Large intestine (tissue), 3 donors: ENCODE data around the gene CCDC187. TPM values are rescaled to one million over a fixed set of nuclear protein-coding genes. Genes with fewer than 3 reads are reported as not detected.

Experiments
- DNase-seq, 2 donors: peaks; one replicate each; pipeline versions ENCODE4 v3.0.0 to v3.0.0-alpha.2; 2013
- H3K27ac ChIP-seq: one replicate; pipeline ENCODE4 v1.5.1; 2013; ENCODE audit warnings: low read length
- H3K27me3 ChIP-seq: 2 replicates; pipeline ENCODE4 v1.6.1; 2013; ENCODE audit warnings: low read length; ENCODE audit not compliant: control insufficient read depth, insufficient read depth
- H3K36me3 ChIP-seq: 2 replicates; pipeline ENCODE4 v1.6.1; 2013; ENCODE audit warnings: low read length; ENCODE audit not compliant: control insufficient read depth, insufficient read depth
- H3K4me1 ChIP-seq: one replicate; pipeline ENCODE4 v1.6.1; 2013; ENCODE audit warnings: low read length; ENCODE audit not compliant: control insufficient read depth, insufficient read depth
- H3K4me3 ChIP-seq: one replicate; pipeline ENCODE4 v1.5.1; 2013; ENCODE audit warnings: low read length
- H3K9me3 ChIP-seq: one replicate; pipeline ENCODE4 v1.6.1; 2013; ENCODE audit warnings: mild to moderate bottlenecking, low read depth, low read length, moderate library complexity; ENCODE audit not compliant: control insufficient read depth
- whole genome bisulfite sequencing: methylation state at CpG from one replicate; pipeline ENCODE4 v1.1.5; 2013; ENCODE audit warnings: low lambda C conversion rate; ENCODE audit not compliant: insufficient coverage; 5-methylcytosine and 5-hydroxymethylcytosine counted together
- polyA plus RNA-seq: library from polyadenylated mRNA; unstranded; fragments of 120-200 nt; gene quantifications from one replicate; pipeline ENCODE4 v1.2.1, GENCODE V29; 2013

The CCDC187 gene
- polyA plus RNA-seq, 1 donor = 2.0 TPM

DNA sequence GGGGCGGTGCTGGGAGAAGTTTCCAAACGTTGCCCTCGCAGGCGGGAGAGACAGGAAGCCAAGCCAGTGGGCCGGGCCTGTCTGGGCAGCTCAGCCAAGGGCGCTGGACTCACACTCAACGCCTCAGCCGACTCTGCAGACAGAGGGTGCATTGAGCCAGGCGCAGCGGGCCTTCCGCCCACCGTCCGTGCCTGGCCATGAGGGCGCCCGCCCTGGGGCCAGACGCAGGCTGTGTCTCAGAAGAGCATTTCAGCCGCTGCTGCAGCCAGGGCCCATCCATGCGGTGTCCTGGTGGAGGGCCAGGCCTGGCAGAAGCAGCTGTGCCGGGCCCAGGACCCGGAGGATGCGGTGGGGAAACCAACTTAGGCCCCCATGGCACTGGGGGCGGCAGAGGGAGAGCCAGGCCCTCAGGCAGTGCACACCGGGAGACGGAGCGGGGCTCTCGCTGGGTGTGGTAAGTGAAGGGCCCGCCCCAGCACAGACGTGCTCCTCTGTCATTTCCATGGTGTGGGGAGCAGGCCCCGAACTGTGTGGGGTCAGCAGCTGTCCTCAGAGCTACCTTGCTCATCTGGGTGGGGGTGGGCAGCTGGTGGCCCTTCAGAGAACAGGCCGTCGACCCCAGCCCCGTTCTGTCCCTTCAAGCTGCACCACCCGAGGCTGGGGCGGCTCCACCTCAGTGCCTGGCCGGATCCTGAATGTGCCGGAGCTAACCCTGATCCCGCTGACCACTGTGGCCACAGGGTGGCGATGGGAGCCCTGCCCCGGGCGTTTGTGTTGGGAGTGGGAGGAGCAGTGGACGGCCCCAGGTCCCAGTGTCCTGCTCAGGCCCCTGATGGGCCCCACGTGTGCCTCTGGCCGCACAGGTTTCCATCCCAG lies 41.6 kb upstream of the CCDC187 start:
- no CpG with 5 or more reads among the region's 43 CpGs for WGBS

DNA sequence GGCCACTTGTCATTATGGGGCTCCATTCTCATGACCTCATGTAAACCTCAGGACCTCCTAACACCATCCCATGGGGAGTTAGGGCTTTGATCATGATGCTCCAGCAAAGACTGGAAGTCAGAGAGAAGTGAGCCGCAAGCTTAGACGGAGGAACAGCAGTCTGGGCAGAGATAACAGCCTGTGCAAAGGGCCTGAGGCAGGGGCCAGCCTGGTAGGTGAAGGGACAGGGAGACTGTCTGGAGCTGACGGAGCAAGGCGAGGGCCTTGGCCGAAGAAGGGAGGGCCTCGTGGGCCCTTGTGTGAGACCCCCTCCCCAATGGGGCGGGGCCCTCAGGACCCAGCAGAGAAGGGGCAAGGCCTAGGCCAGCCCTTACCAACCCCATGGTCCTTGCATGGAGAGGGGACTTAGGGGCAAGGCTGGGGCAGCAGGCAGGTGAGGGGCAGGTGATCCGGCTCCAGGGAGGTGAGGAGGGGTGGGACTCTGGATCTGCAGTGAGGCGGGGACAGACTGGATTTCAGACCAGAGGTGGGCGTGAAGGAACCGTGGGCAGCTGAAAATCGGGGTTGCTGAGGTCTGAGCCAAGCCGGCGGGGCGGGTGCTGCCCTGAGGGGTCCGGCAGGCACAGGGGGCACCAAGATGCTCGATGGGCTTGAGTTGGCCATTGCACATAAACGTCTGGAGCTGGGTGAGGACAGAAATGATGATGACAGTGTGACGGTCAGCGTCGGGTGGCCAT lies 40.8 kb upstream of the CCDC187 start:
- peaks cover 8% of the 10 kb centered on the region for H3K9me3 ChIP-seq
- H3K27me3 ChIP-seq = no peaks in the 10 kb centered on the region
- no peaks in the 10 kb centered on the region for H3K36me3 ChIP-seq
- no peak for DNase-seq
- no peak overlapping the region for H3K4me3 ChIP-seq
- 100% methylated on average over 2 of the region's 21 CpGs for WGBS
- H3K27ac ChIP-seq = no peak overlapping the region
- H3K4me1 ChIP-seq = peaks cover 23% of the 10 kb centered on the region

More for the DNA sequence above, 41.6 kb upstream of the CCDC187 start:
- no peak overlapping the region for H3K4me3 ChIP-seq
- H3K9me3 ChIP-seq = peaks cover 8% of the 10 kb centered on the region
- no peaks in the 10 kb centered on the region for H3K27me3 ChIP-seq
- H3K27ac ChIP-seq = peak overlapping the region; percentile 68
- peaks cover 23% of the 10 kb centered on the region for H3K4me1 ChIP-seq
- DNase-seq = peak; percentile 80 to 85
- H3K36me3 ChIP-seq = no peaks in the 10 kb centered on the region

DNA sequence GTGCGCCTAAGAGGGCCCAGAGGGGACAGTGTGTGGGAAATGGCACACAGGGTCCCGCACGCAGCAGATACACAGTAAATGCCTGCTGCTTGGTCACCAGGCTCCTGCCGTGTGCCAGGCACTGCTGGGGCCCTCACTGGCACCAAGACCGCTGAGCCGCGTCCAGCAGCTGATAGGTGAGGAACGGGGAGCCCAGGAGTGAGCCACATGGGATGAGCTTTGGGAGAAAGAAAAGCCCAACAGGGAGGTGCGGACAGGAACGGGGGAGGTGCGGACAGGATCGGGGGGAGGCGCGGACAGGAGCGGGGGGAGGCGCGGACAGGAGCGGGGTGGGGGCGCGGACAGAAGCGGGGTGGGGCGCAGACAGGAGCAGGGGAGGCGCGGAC lies 40.0 kb upstream of the CCDC187 start:
- no peak overlapping the region for H3K27ac ChIP-seq
- WGBS = no CpG with 5 or more reads among the region's 24 CpGs
- no peaks in the 10 kb centered on the region for H3K36me3 ChIP-seq
- peaks cover 8% of the 10 kb centered on the region for H3K9me3 ChIP-seq
- no peaks in the 10 kb centered on the region for H3K27me3 ChIP-seq
- no peak for DNase-seq
- H3K4me3 ChIP-seq = no peak overlapping the region
- peaks cover 23% of the 10 kb centered on the region for H3K4me1 ChIP-seq

DNA sequence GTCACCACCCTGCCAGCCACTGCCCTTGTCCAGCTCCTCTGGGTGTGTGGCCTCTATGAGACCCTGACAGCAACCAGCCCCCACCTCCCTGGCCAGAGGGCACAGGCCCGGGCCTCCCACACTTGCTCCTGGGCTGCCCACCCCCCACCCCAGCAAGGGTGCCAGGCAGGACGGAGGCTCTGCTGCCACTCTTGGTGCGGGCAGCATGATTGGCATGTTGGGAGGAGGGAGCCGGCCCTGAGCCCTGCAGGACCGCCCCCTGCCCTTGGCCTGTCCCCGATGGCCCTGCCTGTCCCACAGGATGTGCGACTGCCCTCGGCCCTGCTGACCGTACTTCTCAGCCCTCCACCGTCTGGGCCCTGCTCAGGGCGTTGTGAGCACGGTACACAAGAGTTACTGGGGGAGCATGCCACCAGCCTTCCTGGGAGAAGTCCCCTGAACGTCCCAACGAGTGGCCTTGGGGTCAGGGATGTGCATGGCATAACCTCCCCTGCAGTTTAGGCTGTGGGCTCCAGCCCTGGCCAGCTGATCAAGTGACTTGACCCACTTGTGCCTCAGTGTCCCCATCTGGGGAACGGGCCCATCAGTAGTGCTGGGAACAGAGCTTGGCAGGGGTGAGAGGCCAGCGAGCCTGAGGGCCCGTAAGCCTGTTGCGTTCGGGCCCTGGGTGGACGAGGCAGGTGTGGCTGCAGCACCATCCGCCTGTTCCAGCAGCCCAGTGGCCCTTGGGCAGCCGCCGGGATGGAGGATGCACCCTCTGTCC lies 39.4 kb upstream of the CCDC187 start:
- Histone ChIP-seq H3K27ac (no peak overlapping the region), H3K4me3 (peak overlapping the region; percentile 18), H3K27me3 (no peaks in the 10 kb centered on the region), H3K36me3 (no peaks in the 10 kb centered on the region), H3K9me3 (peaks cover 8% of the 10 kb centered on the region), H3K4me1 (peaks cover 23% of the 10 kb centered on the region)
- no peak for DNase-seq
- no CpG with 5 or more reads among the region's 23 CpGs for WGBS

DNA sequence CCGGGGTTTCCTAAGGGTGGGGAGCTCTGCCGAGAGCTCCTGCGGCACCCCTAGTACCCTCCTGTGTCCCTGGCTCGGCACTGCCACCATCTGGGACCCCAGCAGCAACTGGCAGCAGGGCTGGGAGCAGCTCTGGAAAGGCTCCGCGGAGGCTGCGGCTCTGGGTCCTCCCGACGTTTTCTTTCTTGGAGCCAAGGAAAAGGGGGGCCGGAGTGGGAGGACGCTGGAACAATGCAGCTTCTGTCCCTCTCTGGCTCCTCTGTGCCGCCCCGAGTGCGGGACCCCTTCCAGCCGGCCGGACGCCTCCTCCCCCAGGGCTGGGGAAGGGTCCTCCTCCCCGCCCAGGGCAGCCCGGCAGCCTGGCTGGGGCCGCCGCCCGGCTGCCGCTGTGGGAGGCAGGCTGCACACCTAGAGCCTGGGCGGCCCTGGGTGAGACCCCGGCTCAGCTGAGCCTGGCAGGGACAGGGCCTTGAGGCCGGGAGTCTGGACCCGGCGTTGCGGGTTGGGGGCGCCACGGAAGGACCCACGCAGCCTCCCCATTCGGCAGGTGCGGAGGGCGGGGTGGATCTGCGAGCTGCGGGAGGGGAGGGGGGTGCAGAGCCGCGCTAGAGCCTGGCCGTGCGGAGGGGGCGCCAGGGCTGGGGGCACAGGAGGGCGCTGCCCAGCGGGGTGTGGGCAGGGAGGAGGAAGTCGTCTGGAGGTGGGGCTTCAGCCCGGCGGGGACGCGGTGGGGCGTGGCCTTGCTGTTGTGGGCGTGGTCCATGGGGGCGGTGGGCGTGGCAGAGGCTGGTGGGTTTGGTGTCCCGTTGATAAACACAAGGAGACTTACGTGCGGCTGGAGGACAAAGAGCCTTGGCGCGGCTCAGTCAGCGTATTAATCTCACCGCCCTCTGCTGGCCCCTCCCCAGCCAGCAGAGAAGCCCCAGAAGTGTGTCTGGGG lies 38.6 kb upstream of the CCDC187 start:
- H3K36me3 ChIP-seq = no peaks in the 10 kb centered on the region
- peak overlapping the region; percentile 37 for H3K4me3 ChIP-seq
- WGBS = no CpG with 5 or more reads among the region's 60 CpGs
- H3K27me3 ChIP-seq = no peaks in the 10 kb centered on the region
- H3K9me3 ChIP-seq = peaks cover 5% of the 10 kb centered on the region
- peak; percentile 88 to 93 for DNase-seq
- H3K27ac ChIP-seq = no peak overlapping the region
- H3K4me1 ChIP-seq = peaks cover 23% of the 10 kb centered on the region

DNA sequence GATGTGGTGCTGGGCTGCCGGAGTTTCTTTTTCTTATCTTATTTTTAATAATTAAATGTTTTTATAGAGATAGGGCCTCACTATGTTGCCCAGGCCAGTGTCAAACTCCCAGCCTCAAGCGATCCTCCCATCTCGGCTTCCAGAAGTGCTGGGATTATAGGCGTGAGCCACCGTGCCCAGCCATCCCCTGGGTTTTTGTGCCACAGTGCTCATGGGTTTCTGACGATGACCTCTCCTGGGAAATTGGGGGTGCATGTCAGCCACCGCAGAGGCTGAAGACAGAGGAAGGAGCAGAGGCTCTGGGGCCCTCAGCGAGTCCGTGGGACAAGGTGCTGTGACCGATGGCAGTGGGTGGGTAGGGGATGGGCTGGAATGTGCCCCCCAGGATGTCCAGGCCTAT lies 37.9 kb upstream of the CCDC187 start:
- H3K4me3 ChIP-seq = no peak overlapping the region
- peaks cover 20% of the 10 kb centered on the region for H3K4me1 ChIP-seq
- H3K27ac ChIP-seq = no peak overlapping the region
- H3K9me3 ChIP-seq = peaks cover 5% of the 10 kb centered on the region
- WGBS = no CpG with 5 or more reads among the region's 10 CpGs
- H3K36me3 ChIP-seq = peaks cover 3% of the 10 kb centered on the region
- DNase-seq = no peak
- H3K27me3 ChIP-seq = no peaks in the 10 kb centered on the region

DNA sequence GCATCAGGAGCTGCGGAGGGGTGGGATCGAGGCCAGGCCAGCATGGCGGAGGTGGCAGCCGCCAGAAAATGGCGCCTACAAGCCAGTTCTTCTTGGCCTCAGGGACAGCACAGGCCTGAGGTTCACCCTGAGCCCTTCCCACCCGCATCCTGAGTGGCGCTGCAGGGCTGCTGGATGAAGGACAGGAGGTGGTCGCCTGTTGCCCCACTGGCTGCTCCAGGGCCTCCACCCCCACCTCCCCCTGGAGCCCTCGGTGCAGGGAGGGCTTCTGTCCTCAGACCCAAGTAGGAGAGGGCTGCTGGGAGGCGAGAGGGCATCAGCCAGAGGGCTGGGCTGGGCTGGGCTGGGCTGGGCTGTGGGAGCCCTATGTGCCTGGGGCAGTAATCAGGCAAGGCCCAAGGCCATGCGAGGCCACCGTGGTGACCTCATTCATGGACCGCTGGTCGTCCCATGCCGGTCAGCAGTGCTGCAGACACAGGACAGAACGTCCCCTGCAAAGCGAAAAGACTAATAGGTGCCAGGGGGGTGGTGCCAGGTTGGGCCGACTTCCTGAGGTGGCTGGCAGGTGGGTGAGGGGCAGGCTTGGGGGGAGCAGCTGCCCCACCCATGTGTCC lies 37.3 kb upstream of the CCDC187 start:
- no CpG with 5 or more reads among the region's 18 CpGs for WGBS
- Histone ChIP-seq H3K36me3 (peaks cover 3% of the 10 kb centered on the region), H3K4me1 (peaks cover 13% of the 10 kb centered on the region), H3K9me3 (peaks cover 5% of the 10 kb centered on the region), H3K4me3 (no peak overlapping the region), H3K27ac (no peak overlapping the region), H3K27me3 (no peaks in the 10 kb centered on the region)
- no peak for DNase-seq

DNA sequence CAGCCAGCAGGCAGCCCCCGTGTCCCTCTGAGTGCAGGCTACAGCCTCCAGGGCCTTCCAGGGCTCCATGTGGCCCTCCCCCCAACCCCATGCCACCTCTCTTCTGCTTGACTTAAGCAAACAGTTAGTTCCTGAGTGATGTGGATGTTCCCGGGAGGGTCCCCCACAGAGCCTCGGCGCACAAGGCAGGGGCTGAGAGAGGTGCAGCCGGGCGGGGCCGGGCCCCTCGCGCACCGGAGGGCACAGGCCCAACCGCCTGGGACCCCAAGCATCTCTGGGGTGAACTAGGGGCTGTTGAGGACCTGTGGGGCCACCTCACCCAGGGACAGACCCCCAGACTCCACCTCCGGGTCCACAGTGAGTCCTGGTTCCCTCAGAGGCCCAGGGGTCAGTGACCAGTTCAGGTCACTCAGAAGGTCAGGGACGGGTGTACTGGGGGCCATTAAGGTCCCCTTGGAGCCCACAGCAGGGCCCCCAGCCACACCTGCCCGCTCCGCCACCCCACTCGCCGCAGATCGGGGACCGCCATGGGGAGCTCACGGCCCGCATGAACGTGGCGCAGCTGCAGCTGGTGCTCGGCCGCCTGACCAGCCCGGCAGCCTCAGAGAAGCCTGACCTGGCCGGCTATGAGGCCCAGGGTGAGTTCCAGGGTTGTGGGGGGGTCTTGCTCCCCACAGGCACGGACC lies 36.6 kb upstream of the CCDC187 start:
- Histone ChIP-seq H3K27me3 (no peaks in the 10 kb centered on the region), H3K36me3 (peaks cover 4% of the 10 kb centered on the region), H3K4me1 (peaks cover 10% of the 10 kb centered on the region), H3K4me3 (no peak overlapping the region), H3K9me3 (peaks cover 5% of the 10 kb centered on the region), H3K27ac (no peak overlapping the region)
- WGBS = no CpG with 5 or more reads among the region's 28 CpGs
- DNase-seq = no peak

DNA sequence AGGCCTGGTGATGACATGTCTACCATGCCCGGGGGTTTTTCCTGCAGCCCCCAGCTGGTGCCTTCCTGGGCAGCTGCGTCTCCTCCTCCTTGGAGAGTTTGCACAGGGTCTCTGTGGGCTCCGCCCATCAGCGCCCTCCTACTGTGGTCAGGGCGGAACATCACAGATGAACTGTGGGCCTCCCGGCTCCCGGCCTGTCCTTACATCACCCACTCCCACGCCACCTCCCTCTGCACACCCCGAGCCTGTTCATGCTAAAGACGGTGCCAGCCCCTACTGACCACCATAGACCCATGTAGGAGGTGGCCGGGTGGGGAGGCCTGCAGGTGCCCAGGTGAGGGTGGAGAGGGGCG lies 36.0 kb upstream of the CCDC187 start:
- no peaks in the 10 kb centered on the region for H3K27me3 ChIP-seq
- H3K9me3 ChIP-seq = no peaks in the 10 kb centered on the region
- H3K4me3 ChIP-seq = no peak overlapping the region
- WGBS = no CpG with 5 or more reads among the region's 12 CpGs
- H3K27ac ChIP-seq = no peak overlapping the region
- DNase-seq = no peak
- H3K36me3 ChIP-seq = peaks cover 6% of the 10 kb centered on the region
- H3K4me1 ChIP-seq = peaks cover 10% of the 10 kb centered on the region
